HFF-Myc (cell line): ENCODE results near the gene PTX4.

Source experiments
- DNase-seq: peaks from one replicate; pipeline ENCODE4 v3.0.0-alpha.2; 2011; ENCODE audit warnings: low read depth; ENCODE audit errors: extremely low read depth
- H3K4me3 ChIP-seq: replicated peaks from 2 replicates; pipeline ENCODE4 v1.5.1; 2011; ENCODE audit warnings: low read depth, mild to moderate bottlenecking, control low read depth, low read length
- CTCF ChIP-seq: IDR thresholded peaks from 2 replicates; pipeline ENCODE4 v1.5.1; 2012; ENCODE audit warnings: mild to moderate bottlenecking, low read depth, low read length, control low read depth; ENCODE audit errors: missing control alignments

Gene PTX4

DNA sequence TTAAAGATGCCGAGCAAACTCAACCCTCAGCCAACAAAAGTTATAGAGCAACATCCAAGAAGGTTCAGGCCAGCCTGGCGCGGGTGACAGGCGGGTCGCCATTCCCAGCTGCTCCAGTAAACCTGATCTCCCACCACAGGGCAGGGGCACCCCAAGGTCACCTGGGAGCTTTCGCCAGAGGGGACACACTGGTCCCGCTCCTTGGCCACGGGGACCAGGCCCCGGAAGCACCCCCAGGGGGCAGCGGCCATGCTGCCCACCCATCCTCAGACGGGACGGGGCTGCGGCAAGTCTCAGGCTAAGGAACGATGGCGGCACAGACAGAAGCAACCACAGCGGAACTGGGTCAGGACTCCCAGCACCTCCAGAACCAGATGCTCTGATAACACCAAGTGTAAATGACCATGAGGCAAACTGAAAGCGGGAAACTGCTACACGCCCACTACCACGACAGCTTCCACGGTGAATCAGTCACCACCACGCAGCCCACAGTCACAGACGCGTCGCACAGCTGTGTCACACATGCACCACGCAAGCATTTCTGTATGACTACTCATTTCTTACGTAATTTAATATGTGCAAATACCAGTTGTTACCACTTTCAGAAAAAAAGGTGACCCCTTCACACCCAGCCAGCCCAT lies 30.3 kb downstream of the PTX4 start:
- peak; percentile 25 for DNase-seq
- TF ChIP-seq CTCF: no peak
- no peak overlapping the region for H3K4me3 ChIP-seq

DNA sequence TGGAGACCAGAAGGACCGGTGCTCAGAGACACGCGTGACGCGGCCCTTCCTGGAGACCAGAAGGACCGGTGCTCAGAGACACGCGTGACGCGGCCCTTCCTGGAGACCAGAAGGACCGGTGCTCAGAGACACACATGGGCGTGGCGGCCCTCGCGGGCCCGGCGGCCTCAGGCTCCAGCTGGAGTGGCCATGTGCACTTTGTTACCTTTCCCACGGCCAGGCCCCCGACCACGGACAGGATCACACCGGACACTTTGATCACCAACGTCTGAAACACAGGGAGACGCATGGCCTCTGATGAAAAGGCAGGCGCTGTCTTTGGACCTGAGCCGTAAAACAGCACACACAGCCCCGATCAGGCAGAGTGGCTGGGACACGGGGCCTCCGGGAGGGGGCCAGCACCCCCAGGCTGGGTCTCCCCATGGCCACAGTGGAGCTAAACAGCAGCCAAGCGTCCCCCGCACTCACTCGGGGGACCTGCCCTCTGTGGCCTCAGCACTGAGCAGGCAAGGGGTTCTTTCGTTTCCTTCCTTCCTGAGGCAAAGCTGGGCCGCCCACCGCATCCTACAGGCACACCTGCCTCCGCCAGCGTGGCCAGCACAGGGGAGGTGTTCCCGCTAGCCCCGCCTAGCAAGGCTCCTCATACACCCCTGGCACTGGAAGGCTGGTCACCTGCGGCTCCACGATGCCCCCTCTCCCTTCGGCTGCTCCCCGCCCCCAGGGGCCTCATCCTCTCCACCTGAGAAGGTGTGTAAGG lies 31.1 kb downstream of the PTX4 start:
- DNase-seq: no peak
- TF ChIP-seq CTCF: no peak
- no peak overlapping the region for H3K4me3 ChIP-seq

DNA sequence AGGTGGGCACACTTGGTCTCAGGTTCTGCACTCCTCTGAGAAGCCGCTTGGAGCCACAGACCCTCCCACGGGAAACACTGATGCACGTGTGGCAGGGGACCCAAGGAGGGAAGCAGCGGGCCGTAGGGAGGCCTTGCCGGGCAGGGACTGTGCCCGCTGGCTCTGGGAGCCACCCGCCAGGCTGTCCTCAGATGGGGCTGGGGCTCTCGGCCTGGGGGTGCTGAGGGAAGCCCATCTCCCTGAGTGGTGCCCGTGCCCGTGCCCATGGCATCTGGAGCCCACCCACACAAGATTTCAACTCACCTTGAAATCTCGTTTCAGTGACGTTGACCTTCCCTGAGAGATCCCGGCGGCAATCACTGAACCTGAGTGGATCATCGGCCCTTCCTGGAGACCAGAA lies 31.8 kb downstream of the PTX4 start:
- no peak for TF ChIP-seq CTCF
- no peak for DNase-seq
- H3K4me3 ChIP-seq: no peak overlapping the region

GRCh38 chr16:1455190-1456171 lies 33.3 kb downstream of the PTX4 start:
- no peak for DNase-seq
- no peak overlapping the region for H3K4me3 ChIP-seq
- TF ChIP-seq CTCF: no peak

DNA sequence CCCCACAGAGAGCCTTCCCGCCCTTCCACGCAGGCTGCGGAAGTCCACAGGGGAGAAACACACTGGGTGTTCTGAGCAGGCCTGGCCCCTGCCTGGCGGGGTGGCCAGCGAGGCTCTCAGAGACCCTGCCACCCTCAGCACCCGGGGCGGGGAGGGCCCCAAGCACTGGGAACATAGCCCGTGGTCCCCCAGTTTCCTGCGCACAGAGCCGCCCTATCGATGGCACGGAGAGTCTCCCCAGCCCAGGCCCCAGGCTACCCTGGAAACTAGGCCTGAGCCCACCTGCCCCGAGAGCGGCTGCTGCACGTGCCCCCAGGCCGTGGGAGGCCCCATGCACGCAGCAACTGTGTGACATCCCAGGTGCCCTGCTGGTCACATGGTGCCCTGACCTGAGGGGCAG lies 34.2 kb downstream of the PTX4 start:
- no peak for TF ChIP-seq CTCF
- DNase-seq: no peak
- H3K4me3 ChIP-seq: no peak overlapping the region

GRCh38 chr16:1453316-1453715 lies 35.4 kb downstream of the PTX4 start:
- no peak for TF ChIP-seq CTCF
- H3K4me3 ChIP-seq: no peak overlapping the region
- DNase-seq: no peak
